ENCODE measurements around the gene RB1. TPM values are rescaled to one million over a fixed set of nuclear protein-coding genes. Genes with fewer than 3 reads are reported as not detected.

Gene RB1
- total and polyA plus RNA-seq, 2 donors (not counting 3 experiments of a cell fraction or from before 2014, with no cell fraction given): 8.0 to 41.2 TPM

DNA sequence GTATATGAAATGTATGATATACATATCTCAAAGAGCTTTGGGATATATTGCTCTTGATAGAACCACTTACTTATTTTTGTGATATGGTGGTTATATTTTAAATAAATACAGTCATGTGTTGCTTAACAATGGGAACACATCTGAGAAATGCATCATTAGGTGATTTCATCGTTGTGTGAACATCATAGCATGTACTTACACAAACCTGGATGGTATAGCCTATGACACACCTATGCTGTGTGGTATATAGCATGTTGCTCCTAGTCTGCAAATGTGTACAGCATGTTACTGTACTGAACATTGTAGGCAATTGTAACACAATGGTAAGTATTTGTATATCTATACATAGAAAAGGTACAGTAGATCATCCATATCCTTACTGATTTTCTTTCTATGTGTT, 7.7 kb downstream of the RB1 start:
- H3K4me2 ChIP-seq (ENCODE audit: insufficient read depth, low read length): no peak overlapping the region
- TF ChIP-seq, protein P1, sequence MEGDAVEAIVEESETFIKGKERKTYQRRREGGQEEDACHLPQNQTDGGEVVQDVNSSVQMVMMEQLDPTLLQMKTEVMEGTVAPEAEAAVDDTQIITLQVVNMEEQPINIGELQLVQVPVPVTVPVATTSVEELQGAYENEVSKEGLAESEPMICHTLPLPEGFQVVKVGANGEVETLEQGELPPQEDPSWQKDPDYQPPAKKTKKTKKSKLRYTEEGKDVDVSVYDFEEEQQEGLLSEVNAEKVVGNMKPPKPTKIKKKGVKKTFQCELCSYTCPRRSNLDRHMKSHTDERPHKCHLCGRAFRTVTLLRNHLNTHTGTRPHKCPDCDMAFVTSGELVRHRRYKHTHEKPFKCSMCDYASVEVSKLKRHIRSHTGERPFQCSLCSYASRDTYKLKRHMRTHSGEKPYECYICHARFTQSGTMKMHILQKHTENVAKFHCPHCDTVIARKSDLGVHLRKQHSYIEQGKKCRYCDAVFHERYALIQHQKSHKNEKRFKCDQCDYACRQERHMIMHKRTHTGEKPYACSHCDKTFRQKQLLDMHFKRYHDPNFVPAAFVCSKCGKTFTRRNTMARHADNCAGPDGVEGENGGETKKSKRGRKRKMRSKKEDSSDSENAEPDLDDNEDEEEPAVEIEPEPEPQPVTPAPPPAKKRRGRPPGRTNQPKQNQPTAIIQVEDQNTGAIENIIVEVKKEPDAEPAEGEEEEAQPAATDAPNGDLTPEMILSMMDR (IDR thresholded peaks at IDR 0.05; ENCODE audit: extremely low read depth in 1 of 2, insufficient read depth in 1 of 2, low read depth in 1 of 2, low read length in 2 of 2): no peak
- TF ChIP-seq POLR2A (IDR thresholded peaks at IDR 0.05; ENCODE audit: low read depth, low read length) (no peak), GATA2 (IDR thresholded peaks at IDR 0.05; ENCODE audit: insufficient read depth, insufficient read length, low read depth, low read length) (no peak), FOS (IDR thresholded peaks at IDR 0.05; ENCODE audit: borderline replicate concordance, insufficient read depth, low read length) (no peak), POLR2AphosphoS5 (IDR thresholded peaks at IDR 0.05; ENCODE audit: insufficient read depth, low read depth, low read length) (no peak), MYC (IDR thresholded peaks at IDR 0.05; ENCODE audit: low read depth, low read length) (no peak), EZH2 (IDR thresholded peaks at IDR 0.05; ENCODE audit: borderline replicate concordance, low read depth, low read length, severe bottlenecking) (no peak), JUN (IDR thresholded peaks at IDR 0.05; ENCODE audit: borderline replicate concordance, insufficient read depth, insufficient read length, low read depth) (no peak)
- TF ChIP-seq, protein P2, sequence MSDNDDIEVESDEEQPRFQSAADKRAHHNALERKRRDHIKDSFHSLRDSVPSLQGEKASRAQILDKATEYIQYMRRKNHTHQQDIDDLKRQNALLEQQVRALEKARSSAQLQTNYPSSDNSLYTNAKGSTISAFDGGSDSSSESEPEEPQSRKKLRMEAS (IDR thresholded peaks at IDR 0.05; ENCODE audit: insufficient read depth, insufficient read length): no peak
- H2AFZ ChIP-seq (ENCODE audit: low read depth, low read length): no peak overlapping the region
- peaks cover 0 to 3% of the 10 kb centered on the region in 2 experiments for H3K36me3 ChIP-seq (ENCODE audit: control insufficient read depth in 2 of 2, extremely low read depth in 1 of 2, insufficient read depth in 2 of 2, low read length in 2 of 2)
- H3K9me1 ChIP-seq (replicated peaks; ENCODE audit: control insufficient read depth, extremely low read depth, insufficient read depth, low read length): no peaks in the 10 kb centered on the region
- intact Hi-C loops (cut with micrococcal nuclease): no loop called here
- peaks cover 27% of the 10 kb centered on the region for H3K79me2 ChIP-seq (ENCODE audit: control insufficient read depth, insufficient read depth, low read length)
- no peaks in the 10 kb centered on the region for H3K27me3 ChIP-seq (ENCODE audit: control insufficient read depth in 2 of 2, insufficient read depth in 2 of 2, low read length in 2 of 2)
- H4K20me1 ChIP-seq (replicated peaks; ENCODE audit: control insufficient read depth, extremely low read depth, insufficient read depth, low read length): peaks cover 2% of the 10 kb centered on the region
- H3K4me1 ChIP-seq (ENCODE audit: control insufficient read depth, extremely low read depth, insufficient read depth, low read length): no peaks in the 10 kb centered on the region
- CTCF ChIA-PET: interaction anchor here (0.7 to 2.6 kb wide), 3 partner anchors 13 to 269 kb away, joined by 3 to 13 read pairs (median 3); no protein-coding TSS in a partner anchor
- no peak overlapping the region for H3K9ac ChIP-seq (replicated peaks; ENCODE audit: extremely low read depth, insufficient read depth, low read length)
- DNase-seq (ENCODE audit: low read depth, low spot score) (no peak), FAIRE-seq (no peak)
- dilution Hi-C loops (cut with MboI; ENCODE audit: extremely low pct_ligation_motif_present, low sequenced_read_pairs): no loop called here
- POLR2A ChIA-PET: no interaction called here
- no peak overlapping the region for H3K27ac ChIP-seq (ENCODE audit: insufficient read depth, low read depth, low read length)
- H3K4me3 ChIP-seq (replicated peaks in 1 of 3; ENCODE audit: insufficient read depth in 1 of 3, low read depth in 1 of 3, low read length in 3 of 3): no peak overlapping the region
- no TSS peak for BruUV-seq (replicated peaks)
- H3K9me3 ChIP-seq (replicated peaks; ENCODE audit: control insufficient read depth, insufficient read depth, low read length): no peaks in the 10 kb centered on the region

Data from endothelial cell of umbilical vein (primary cell).